Skin of body (tissue), 2 donors: Measurements from ENCODE around the gene PMM2. TPM values are rescaled to one million over a fixed set of nuclear protein-coding genes. Genes with fewer than 3 reads are reported as not detected.
"Not testable (repeated sequence)": the region's sequence is repeated elsewhere in the genome, so short reads cannot be mapped to it uniquely, and the experiment has no call there.

Experiments used
- DNase-seq: peaks from one replicate; lab custom pipeline; 2025; lab: John Stamatoyannopoulos, UW
- total RNA-seq: library from RNA; depleted of rRNA; stranded (reverse); fragments of >200 nt; gene quantifications from one replicate; pipeline ENCODE4 v1.2.3, GENCODE V29; 2014

Gene PMM2
- total RNA-seq, result 28.8 TPM

- peak; percentile 96 for DNase-seq
These were observed at the start of gene PMM2, which contains the start of gene TMEM186 for GRCh38 chr16:8797364-8798173. Gene PMM2, plus strand, starts transcription at chr16:8797839. Its CDS starts 44 bp downstream, at chr16:8797883. Gene TMEM186, minus strand, starts transcription at chr16:8797639. Its CDS starts 25 bp downstream, at chr16:8797614.

GRCh38 chr16:8748944-8749343 lies 48.7 kb upstream of the PMM2 start:
- DNase-seq, result not testable (repeated sequence)

- no peak for DNase-seq
These were observed 45.9 kb upstream of the PMM2 start for GRCh38 chr16:8751481-8752311.

DNA sequence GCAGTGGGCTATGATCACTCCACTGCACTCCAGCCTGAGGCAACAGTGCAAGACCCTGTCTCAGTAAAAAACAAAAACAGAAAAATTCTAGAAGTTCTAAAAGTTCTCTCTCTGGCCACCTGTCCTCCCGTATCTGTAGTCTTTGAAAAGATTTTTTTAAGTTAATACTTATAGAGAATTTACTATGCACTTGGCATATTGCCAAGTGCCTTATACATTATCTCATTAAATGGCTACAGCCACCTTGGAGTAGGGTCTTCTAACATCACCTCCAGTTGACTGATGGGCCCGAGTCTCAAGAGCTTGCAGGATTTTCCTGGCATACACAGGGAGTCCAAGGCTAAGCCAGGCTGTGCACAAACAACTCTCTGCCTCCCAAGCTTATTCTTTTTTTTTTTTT lies 44.9 kb upstream of the PMM2 start:
- DNase-seq, result no peak

GRCh38 chr16:8753416-8754054 lies 44.1 kb upstream of the PMM2 start:
- DNase-seq, result no peak

DNA sequence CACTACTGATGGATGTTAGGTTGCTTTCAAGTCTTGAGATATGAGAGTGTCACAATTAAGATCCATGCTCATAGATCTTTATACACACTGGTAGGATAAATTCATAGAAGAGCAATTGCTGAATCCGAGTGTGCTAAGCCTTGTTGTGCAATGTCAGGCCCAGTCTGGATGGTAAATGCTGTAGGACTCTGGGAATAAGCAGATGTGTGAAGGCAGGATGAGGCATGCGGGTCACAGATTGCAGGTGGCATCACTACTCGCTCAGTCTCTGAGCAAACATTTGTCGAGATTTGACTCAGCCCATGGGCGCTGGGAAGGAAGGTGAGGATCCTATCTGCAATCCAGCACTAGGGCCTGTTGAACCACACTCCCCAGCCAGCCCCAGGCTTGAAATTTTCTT lies 40.9 kb upstream of the PMM2 start:
- no peak for DNase-seq

DNA sequence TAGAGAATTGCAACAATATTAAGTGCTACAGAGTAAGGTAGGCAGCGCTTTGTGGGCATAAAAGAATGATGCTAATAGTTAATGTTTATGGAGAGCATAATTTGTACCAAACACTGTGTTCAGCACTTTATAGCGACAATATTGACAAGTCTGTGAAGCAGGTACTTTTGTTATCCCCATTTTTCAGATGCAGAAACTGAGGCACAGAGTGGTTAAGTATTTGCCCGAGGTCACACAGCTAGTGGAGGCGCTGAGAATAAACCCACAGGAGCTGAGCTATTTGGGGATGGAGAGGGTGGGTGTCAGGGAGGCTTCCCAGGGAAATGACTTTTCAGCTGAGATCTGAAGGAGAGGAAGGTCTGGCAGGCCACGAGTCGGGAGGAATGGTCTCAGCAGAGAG lies 39.6 kb upstream of the PMM2 start:
- DNase-seq, result no peak

DNA sequence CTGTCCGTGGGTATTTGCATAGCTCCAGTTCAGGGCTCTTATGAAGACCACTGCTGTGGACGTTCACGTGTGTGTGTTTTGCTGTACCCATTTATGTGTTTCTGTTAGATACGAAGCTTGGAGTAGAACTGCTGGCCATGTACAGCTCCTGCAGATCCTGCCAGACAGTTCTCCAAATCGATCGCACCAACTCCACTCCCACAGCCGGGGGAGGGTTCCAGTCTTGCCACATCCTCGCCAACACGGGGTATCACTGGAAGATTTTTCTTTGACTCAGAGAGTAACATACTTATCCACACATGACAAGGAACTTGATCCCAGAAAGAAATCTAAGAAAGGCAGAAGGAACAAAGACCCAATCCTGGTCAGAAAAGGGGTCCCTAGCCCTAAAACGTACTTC lies 37.6 kb upstream of the PMM2 start:
- no peak for DNase-seq

GRCh38 chr16:8761078-8761477 lies 36.6 kb upstream of the PMM2 start:
- DNase-seq, result no peak

GRCh38 chr16:8762254-8762653 lies 35.4 kb upstream of the PMM2 start:
- DNase-seq, result no peak

DNA sequence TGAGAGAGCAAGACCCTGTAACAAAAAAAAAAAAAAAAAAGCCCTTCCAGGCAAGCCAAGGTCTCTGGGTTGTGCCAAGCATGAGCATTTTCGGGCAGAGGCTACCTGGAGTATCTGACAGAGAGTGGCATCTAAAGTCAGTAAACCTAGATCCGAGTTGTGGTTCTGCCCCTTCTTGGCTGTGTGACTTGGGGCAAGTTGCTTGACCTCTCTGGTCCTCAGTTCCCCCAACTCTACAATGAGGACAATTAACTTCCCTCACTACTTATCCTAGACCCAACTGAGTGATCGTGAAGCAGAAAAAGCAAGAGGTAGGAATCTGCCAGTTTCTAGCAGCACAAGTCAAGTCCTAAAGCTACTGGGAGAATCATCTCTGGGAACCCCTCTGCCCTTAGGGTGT lies 34.6 kb upstream of the PMM2 start:
- no peak for DNase-seq

- DNase-seq, result no peak
These were observed 33.7 kb upstream of the PMM2 start for GRCh38 chr16:8763899-8764298.

GRCh38 chr16:8764525-8765250 lies 33.0 kb upstream of the PMM2 start:
- no peak for DNase-seq

GRCh38 chr16:8767176-8767575 lies 30.5 kb upstream of the PMM2 start:
- no peak for DNase-seq

DNA sequence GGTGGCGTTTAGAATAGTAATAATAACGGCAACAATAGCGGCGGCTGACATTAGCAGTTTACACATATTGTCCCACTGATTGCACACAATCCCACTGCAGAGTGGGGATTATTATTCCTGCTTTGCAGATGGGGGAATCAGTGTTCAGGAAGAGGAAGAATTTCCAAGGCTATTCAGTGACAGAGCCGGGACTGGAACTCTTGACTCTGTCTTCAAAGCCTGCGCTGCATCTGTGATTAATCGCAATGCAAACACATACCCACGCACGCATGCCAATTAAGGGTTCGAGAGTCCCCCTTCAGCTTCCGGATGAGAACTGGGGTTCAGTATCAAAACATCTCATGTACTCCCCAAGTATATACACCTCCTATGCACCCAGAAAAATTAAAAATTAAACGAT lies 29.4 kb upstream of the PMM2 start:
- DNase-seq, result no peak

- DNase-seq, result no peak
These were observed 28.9 kb upstream of the PMM2 start for GRCh38 chr16:8768692-8769091.

GRCh38 chr16:8773537-8773936 lies 24.1 kb upstream of the PMM2 start:
- no peak for DNase-seq

- no peak for DNase-seq
These were observed 23.4 kb upstream of the PMM2 start for GRCh38 chr16:8774208-8774607.

DNA sequence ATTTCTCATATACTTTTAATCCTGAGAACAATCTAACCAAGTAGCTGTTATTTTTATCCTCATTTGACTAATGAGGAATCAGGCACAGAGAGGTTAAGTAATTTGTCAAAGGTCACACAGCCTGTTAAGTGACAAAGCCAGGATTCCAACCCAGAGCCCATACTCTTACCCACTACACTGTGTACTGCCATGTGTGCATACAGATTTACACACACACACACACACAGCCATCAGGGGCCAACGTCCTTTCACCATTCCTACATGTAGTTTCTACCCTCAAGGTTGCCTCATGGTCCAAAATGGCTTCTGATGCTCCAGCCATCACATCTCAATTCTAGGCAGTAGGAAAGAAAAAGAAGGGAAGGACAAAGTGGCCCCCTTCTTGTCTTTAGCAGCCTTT lies 22.3 kb upstream of the PMM2 start:
- no peak for DNase-seq

GRCh38 chr16:8776129-8776584 lies 21.5 kb upstream of the PMM2 start:
- DNase-seq, result no peak

DNA sequence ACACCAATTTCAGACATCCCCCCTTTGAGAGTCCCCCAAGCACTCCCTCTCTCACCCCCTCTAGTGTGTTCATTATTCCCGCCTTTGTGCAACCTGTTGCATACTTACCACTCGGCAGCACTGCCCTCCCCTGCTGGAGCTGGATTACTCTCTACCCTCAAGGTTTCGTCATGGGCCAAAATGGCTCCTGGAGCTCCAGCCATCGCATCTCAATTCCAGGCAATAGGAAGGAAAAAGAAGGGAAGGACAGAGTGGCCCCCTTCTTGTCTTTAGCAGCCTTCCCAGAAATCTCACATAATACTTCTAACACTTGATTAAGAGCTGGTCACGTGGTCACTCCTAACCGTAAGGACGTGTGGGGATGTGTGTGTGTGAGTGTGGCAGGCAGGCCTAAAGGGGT lies 20.4 kb upstream of the PMM2 start:
- DNase-seq, result no peak
